ENCODE measurements around the gene FAM47C. TPM values are rescaled to one million over a fixed set of nuclear protein-coding genes. Genes with fewer than 3 reads are reported as not detected.
"Not testable (repeated sequence)": the region's sequence is repeated elsewhere in the genome, so short reads cannot be mapped to it uniquely, and the experiment has no call there.

The FAM47C gene
- total and polyA plus RNA-seq, 2 of the 13 experiments (the other 11 are each of a cell fraction or from before 2014, with no cell fraction given): not detected

DNA sequence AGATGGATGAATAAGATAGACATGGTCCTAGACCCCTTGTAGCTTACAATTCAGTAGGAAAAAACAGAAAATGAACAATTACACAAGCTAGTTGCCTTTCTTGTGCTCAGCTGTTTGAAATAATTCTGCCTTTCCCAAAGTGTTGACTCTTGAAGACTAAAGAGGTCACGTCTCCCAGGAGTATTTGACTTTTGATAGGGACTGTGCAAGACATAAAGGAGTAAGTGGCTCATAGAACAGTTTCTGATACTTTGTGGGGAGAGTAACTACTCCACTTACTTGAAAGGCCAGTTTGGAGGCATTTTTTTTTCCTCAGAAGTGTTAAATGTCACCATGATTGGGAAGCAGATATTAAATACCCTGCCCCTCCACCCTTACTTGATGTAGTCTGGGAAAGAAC, 21.0 kb upstream of the FAM47C start:
- H3K27me3 ChIP-seq (ENCODE audit: control insufficient read depth in 1 of 2, insufficient read depth in 2 of 2, low read length in 2 of 2); H3K9me3 ChIP-seq (ENCODE audit: low read length); BruUV-seq (replicated peaks); FAIRE-seq; intact Hi-C loops (cut with micrococcal nuclease; ENCODE audit: unreplicated experiment); ATAC-seq; CTCF ChIA-PET (ENCODE audit: low intra/inter-chr PET ratio, low total read pairs); H3K79me2 ChIP-seq (ENCODE audit: insufficient read depth, low read length); H3K4me3 ChIP-seq (replicated peaks in 1 of 3; ENCODE audit: insufficient read depth in 1 of 3, low read depth in 2 of 3, low read length in 3 of 3); H4K20me1 ChIP-seq (ENCODE audit: insufficient read depth, low read length); H3K36me3 ChIP-seq (replicated peaks in 1 of 2; ENCODE audit: control insufficient read depth in 1 of 2, insufficient read depth in 2 of 2, low read length in 2 of 2); H3K9ac ChIP-seq (ENCODE audit: insufficient read depth, low read depth, low read length); H3K4me1 ChIP-seq (ENCODE audit: insufficient read depth, low read length); H3K27ac ChIP-seq (ENCODE audit: extremely low read length, insufficient read depth, low read length); H3K4me2 ChIP-seq (ENCODE audit: low read depth, low read length); POLR2A ChIA-PET; H2AFZ ChIP-seq (ENCODE audit: low read length); in situ Hi-C loops (cut with HindIII; ENCODE audit: extremely low pct_ligation_motif_present, low pct_unique_long_range_greater_than_20kb); DNase-seq (ENCODE audit: low spot score): not testable (repeated sequence)
- no CpG with 5 or more reads among the region's 1 CpG for WGBS (ENCODE audit: low lambda C conversion rate)

DNA sequence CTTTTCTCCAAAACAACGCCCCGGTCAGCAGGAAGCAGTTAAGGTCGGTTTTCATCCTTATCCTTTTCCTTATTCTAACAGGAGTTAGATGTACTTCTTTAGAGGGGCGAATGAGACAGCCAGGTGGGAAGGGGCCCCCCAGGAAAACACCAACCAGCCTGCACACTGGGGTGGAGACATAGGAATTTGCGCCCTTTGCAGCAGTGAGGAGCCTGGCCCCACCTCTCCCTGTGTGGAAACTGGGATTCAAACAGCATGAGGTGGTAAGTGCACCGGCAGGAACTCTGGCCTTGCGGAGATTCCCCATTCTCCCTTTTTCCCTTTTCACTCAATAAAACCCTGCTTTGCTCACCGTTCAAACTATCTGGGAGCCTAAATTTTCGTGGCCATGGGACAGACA, 8.0 kb upstream of the FAM47C start:
- no peaks in the 10 kb centered on the region for H3K27me3 ChIP-seq (ENCODE audit: control insufficient read depth in 1 of 2, insufficient read depth in 2 of 2, low read length in 2 of 2)
- H3K36me3 ChIP-seq (replicated peaks in 1 of 2; ENCODE audit: control insufficient read depth in 1 of 2, insufficient read depth in 2 of 2, low read length in 2 of 2): no peaks in the 10 kb centered on the region
- no peak for DNase-seq (ENCODE audit: low spot score)
- no peak overlapping the region for H3K4me3 ChIP-seq (replicated peaks in 1 of 3; ENCODE audit: insufficient read depth in 1 of 3, low read depth in 2 of 3, low read length in 3 of 3)
- no peaks in the 10 kb centered on the region for H3K4me1 ChIP-seq (ENCODE audit: insufficient read depth, low read length)
- no peaks in the 10 kb centered on the region for H3K79me2 ChIP-seq (ENCODE audit: insufficient read depth, low read length)
- no peak overlapping the region for H3K9ac ChIP-seq (ENCODE audit: insufficient read depth, low read depth, low read length)
- H3K4me2 ChIP-seq (ENCODE audit: low read depth, low read length): no peak overlapping the region
- 28% methylated on average over 8 of the region's 9 CpGs for WGBS (ENCODE audit: low lambda C conversion rate)
- no peaks in the 10 kb centered on the region for H4K20me1 ChIP-seq (ENCODE audit: insufficient read depth, low read length)
- in situ Hi-C loops (cut with HindIII; ENCODE audit: extremely low pct_ligation_motif_present, low pct_unique_long_range_greater_than_20kb): no loop called here
- H3K9me3 ChIP-seq (ENCODE audit: low read length): no peaks in the 10 kb centered on the region
- BruUV-seq (replicated peaks): no TSS peak
- FAIRE-seq: no peak
- H2AFZ ChIP-seq (ENCODE audit: low read length): no peak overlapping the region
- CTCF ChIA-PET (ENCODE audit: low intra/inter-chr PET ratio, low total read pairs): no interaction called here
- POLR2A ChIA-PET: no interaction called here
- no peak for ATAC-seq
- intact Hi-C loops (cut with micrococcal nuclease; ENCODE audit: unreplicated experiment): no loop called here
- no peak overlapping the region for H3K27ac ChIP-seq (ENCODE audit: extremely low read length, insufficient read depth, low read length)
- TF ChIP-seq, protein P1, sequence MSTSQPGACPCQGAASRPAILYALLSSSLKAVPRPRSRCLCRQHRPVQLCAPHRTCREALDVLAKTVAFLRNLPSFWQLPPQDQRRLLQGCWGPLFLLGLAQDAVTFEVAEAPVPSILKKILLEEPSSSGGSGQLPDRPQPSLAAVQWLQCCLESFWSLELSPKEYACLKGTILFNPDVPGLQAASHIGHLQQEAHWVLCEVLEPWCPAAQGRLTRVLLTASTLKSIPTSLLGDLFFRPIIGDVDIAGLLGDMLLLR (CRISPR knock-in tag; IDR thresholded peaks at IDR 0.05): no peak
- TF ChIP-seq ZFP37 (CRISPR knock-in tag; IDR thresholded peaks at IDR 0.05; ENCODE audit: borderline replicate concordance) (no peak), ZNF598 (CRISPR knock-in tag; IDR thresholded peaks at IDR 0.05; ENCODE audit: borderline replicate concordance) (no peak), STAG1 (CRISPR knock-in tag; IDR thresholded peaks at IDR 0.05) (no peak), GTF3A (CRISPR knock-in tag; conservative IDR thresholded peaks at IDR 0.05) (no peak), ZBTB7B (CRISPR knock-in tag; IDR thresholded peaks at IDR 0.05) (no peak), GFI1 (CRISPR knock-in tag; IDR thresholded peaks at IDR 0.05; ENCODE audit: borderline replicate concordance) (no peak)
- TF ChIP-seq, protein P2, sequence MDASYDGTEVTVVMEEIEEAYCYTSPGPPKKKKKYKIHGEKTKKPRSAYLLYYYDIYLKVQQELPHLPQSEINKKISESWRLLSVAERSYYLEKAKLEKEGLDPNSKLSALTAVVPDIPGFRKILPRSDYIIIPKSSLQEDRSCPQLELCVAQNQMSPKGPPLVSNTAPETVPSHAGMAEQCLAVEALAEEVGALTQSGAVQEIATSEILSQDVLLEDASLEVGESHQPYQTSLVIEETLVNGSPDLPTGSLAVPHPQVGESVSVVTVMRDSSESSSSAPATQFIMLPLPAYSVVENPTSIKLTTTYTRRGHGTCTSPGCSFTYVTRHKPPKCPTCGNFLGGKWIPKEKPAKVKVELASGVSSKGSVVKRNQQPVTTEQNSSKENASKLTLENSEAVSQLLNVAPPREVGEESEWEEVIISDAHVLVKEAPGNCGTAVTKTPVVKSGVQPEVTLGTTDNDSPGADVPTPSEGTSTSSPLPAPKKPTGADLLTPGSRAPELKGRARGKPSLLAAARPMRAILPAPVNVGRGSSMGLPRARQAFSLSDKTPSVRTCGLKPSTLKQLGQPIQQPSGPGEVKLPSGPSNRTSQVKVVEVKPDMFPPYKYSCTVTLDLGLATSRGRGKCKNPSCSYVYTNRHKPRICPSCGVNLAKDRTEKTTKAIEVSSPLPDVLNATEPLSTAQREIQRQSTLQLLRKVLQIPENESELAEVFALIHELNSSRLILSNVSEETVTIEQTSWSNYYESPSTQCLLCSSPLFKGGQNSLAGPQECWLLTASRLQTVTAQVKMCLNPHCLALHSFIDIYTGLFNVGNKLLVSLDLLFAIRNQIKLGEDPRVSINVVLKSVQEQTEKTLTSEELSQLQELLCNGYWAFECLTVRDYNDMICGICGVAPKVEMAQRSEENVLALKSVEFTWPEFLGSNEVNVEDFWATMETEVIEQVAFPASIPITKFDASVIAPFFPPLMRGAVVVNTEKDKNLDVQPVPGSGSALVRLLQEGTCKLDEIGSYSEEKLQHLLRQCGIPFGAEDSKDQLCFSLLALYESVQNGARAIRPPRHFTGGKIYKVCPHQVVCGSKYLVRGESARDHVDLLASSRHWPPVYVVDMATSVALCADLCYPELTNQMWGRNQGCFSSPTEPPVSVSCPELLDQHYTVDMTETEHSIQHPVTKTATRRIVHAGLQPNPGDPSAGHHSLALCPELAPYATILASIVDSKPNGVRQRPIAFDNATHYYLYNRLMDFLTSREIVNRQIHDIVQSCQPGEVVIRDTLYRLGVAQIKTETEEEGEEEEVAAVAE (CRISPR knock-in tag; IDR thresholded peaks at IDR 0.05; ENCODE audit: borderline replicate concordance): no peak
- TF ChIP-seq, protein P3, sequence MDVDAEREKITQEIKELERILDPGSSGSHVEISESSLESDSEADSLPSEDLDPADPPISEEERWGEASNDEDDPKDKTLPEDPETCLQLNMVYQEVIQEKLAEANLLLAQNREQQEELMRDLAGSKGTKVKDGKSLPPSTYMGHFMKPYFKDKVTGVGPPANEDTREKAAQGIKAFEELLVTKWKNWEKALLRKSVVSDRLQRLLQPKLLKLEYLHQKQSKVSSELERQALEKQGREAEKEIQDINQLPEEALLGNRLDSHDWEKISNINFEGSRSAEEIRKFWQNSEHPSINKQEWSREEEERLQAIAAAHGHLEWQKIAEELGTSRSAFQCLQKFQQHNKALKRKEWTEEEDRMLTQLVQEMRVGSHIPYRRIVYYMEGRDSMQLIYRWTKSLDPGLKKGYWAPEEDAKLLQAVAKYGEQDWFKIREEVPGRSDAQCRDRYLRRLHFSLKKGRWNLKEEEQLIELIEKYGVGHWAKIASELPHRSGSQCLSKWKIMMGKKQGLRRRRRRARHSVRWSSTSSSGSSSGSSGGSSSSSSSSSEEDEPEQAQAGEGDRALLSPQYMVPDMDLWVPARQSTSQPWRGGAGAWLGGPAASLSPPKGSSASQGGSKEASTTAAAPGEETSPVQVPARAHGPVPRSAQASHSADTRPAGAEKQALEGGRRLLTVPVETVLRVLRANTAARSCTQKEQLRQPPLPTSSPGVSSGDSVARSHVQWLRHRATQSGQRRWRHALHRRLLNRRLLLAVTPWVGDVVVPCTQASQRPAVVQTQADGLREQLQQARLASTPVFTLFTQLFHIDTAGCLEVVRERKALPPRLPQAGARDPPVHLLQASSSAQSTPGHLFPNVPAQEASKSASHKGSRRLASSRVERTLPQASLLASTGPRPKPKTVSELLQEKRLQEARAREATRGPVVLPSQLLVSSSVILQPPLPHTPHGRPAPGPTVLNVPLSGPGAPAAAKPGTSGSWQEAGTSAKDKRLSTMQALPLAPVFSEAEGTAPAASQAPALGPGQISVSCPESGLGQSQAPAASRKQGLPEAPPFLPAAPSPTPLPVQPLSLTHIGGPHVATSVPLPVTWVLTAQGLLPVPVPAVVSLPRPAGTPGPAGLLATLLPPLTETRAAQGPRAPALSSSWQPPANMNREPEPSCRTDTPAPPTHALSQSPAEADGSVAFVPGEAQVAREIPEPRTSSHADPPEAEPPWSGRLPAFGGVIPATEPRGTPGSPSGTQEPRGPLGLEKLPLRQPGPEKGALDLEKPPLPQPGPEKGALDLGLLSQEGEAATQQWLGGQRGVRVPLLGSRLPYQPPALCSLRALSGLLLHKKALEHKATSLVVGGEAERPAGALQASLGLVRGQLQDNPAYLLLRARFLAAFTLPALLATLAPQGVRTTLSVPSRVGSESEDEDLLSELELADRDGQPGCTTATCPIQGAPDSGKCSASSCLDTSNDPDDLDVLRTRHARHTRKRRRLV (CRISPR knock-in tag; IDR thresholded peaks at IDR 0.05): no peak
